Hippocampal formation (tissue), 2 donors: ENCODE measurements around the gene PRF1.
"Not testable (repeated sequence)": the region's sequence is repeated elsewhere in the genome, so short reads cannot be mapped to it uniquely, and the experiment has no call there.

Experiments used
- DNase-seq, 2 donors: peaks; one replicate each; lab custom pipeline; 2025; lab: John Stamatoyannopoulos, UW

The PRF1 gene

DNA sequence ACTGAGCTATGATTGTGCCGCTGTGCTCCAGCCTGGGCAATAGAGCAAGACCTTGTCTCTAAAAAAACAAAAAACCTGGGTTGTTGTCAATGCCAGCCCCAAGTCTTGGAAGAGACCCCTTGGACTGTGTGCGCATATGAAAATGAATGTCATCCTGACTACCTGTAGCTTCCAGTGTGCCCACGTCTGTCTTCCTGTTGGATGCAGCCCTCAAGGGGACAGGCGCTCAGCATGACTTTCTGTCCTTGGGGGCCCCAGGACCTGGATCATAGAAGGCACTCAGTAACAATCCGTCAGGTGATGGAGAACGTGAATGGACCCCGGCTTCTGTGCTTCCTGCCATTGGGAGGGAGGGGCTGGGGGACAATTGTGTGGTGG is 9.0 kb downstream of the PRF1 start:
- no peak for DNase-seq

DNA sequence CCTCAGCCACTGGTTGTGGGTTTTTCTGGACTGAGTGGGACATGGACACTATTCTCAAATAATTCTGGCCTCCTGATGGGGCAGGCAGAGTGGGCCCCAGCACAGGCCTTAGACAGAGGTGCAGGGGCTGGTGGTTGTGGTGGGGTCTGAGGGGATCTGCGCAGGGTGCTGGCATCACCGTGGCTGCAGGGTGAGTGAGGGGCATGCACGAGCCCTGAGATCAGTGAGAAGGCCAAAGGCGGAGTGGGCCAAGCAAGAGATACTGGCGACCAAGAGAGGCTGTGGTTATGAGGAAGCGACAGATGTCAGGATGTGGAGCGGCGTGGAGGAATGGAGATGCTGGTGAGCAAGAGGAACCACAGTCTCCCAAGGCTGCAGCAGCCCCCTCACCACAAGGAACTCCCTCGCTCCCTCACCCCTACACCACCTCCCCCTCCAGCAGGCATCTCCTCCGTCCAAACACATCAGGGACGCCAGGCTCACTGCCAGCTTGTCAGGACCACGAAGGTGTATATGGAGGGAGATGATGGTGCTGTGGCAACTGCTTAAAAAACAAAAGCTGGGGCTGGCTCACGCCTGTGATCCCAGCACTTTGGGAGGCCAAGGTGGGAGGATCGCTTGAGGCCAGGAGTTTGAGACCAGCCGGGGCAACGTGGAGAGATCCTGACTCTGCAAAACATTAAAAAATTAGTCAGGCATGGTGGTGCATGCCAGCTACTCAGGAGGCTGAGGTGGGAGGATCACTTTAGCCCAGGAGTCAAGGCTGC is 9.6 kb downstream of the PRF1 start:
- no peak for DNase-seq

DNA sequence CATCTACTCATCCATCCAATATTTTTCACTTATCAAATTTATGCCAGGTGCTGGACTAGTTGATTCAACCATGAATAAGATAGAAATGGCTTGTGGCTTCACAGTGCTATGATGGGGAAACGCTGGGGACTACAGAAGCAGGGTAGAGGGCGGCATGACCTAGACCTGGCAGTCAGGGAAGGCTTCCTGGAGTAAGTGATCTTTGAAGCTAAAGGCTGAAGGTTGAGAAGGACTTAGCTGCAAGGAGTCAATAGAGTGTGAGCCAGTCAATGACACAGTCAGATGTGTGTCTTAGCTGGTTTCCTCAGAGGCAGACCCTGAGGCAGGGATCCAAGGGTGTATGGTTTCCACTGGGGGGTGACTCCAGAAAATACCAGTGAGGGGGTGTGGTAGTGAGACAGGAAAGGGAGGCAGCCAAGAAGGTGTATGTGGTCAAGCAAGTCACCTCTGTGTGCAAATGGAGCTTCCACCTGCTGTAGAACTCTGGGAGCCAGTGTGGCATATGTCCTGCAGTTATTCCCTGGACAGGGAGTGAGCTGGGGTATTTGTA is 10.3 kb downstream of the PRF1 start:
- DNase-seq = no peak

DNA sequence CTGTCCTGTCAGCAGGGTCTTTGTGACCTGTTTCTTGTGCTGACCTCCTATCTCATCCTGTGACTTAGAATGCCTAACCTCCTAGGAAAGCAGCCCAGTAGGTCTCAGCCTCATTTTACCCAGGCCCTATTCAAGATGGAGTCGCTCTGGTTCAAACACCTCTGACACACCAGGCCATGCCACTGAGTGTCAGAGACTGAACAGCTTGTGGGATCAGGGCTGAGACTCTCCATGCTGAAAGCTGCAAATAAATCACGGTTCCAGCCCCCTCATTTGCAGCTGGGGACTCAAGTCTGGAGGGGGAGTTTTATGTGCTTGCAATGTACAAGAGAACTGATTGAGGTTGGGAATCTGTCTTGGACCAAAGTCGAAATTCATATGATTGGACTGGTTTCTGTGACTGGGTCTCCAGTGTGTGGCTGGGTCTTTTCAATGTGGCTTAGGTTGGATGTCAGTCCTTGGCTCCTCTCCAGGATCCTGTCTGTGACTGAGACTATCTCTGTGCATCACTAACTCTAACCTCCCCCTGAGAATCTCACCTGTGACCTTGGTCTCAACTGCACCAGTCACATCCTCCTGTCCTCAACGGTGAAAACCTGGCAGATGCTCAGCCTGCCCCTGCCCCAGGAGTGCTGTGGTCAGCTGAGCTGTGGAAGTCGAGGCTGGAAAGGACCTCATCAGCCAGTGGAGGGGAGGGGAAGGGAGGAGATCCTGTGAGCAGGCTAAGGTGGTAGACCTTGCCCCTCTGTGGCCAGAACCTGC is 11.7 kb downstream of the PRF1 start:
- no peak for DNase-seq

DNA sequence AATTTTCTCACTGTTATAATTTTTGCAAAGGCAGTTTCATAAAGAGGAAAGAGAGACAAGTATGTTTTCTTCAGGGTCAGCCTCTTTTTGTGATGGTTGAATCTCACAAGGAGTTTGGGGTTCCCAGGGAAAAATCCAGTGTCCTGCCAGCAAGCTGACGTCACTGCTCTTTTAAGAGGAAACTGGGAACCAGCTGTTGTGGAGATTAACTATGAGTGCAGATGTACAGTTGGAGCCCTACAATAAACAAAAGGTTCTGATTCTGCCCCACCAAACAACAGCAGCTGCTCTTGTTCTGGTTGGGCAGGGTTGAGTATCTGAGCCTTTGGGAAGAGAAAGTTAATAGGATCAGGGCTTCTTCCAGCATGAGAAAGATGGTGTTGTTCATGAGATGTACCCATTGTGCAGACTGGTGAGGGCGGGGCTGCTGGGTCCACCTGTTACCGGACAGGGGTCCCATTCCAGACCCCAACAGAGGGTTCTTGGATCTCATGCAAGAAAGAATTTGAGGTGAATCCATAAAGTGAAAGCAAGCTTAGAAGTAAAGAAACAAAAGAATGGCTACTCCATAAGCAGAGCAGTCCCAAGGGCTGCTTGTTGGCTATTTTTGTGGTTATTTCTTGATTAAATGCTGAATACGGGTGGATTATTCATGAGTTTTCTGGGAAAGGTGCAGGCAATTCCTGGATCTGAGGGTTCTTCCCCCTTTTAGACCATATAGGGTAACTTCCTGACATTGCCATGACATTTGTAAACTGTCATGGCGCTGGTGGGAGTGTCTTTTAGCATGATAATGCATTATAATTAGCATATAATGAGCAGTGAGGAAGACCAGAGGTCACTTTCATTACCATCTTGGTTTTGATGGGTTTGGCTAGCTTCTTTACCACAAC is 12.5 kb downstream of the PRF1 start:
- DNase-seq = no peak

DNA sequence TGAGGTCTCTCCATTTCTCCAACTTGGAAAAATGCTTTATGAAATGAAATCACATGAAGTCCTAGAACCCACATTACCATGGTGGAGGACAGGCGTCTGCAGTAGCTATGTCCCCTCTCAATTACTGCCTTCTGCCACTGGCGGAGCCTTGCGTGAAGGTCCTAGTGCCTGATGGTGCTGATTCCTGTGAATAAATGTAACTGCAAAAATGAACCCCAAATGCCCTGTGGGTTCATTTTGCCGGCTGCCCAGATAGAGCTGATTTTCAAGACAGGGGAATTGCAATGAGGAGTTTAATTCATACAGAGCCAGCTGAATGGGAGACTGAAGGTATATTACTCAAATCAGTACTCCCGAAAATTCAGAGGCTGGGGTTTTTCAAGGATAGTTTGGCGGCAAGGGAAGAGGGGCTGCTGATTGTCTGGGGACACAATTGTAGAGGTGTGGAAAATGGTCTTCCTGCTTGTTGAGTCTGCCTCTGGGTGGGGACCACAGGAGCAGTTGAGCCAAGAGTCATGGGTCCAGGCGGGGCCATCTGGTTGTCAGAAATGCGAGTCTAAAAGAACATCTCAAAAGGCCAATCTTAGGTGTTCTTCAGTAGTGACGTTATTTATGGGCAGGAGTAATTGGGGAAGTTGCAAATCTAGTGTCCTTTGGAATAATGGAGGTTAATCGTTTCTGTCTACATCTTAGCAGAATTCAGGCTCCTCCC is 13.5 kb downstream of the PRF1 start:
- DNase-seq = no peak

DNA sequence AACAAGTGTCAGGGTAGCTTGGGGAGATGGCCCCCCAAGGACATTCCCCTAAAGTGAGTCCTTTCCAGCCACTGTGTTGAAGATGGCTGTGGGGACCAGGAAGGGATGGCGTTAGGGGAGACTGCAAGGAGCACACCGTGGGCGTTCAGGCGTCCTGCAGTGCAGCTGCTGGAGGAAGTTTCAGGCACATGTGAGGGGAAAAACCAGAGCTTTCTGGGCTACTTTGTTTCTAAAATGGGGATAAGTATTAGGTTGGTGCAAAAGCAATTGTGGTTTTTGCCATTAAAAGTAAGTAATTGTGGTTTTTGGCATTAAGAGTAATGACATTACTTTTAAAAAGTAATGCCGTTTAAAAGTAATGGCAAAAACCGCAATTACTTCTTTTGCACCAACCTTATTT is 14.3 kb downstream of the PRF1 start:
- DNase-seq = no peak

DNA sequence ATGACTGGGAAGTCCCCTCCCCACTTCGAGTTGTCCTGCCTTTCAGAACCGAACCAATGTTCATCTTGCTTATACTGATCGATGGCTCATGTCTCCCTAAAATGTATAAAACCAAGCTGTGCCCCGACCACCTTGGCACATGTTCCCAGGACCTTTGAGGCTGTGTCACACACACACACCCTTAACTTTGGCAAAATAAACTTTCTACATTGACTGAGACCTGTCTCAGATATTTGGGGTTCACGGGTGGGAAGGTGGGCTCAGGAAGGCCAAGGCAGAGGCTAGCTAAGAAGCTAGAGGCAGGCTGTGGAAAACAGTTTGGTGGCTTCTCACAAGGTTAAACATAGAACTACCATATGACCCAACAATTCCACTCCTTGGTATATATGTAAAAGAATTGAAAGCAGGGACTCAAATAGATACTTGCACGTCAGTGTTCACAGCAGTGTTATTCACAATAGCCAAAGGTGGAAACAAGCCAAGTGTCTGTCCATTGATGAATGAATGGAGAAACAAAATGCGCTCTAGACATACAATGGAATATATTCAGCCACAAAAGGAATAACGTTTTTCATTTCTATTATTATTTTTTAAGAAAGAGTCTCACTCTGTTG is 15.4 kb downstream of the PRF1 start:
- peak in 1 of 2 donors; percentile 52 for DNase-seq

DNA sequence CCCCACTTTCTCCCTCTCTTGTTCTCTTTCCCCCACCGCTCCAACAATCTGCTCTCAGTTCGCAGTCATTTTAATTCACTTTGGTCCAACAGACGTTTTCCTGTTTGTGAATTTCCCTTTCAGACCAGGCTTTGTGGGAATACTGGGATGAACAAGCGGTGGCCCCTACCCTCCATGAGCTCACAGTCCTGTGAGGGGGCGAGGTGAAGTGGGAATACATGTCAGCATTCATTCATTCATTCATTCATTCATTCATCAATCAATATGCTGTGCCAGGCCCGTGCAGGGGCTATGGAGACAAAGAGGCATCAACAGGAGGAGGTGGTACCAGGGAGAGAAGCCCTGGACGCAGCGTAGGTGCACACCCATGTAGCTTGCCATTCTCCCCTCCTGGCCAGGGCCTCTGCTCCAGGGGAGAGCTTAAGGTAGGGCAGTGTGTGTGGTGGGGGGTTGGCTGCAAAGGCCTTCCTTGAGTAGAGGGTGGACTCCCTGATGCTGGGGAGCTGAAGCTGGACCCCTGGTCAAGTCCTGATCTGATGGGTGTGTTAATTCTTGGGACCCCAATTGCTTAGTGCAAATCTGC is 16.1 kb downstream of the PRF1 start:
- no peak for DNase-seq

DNA sequence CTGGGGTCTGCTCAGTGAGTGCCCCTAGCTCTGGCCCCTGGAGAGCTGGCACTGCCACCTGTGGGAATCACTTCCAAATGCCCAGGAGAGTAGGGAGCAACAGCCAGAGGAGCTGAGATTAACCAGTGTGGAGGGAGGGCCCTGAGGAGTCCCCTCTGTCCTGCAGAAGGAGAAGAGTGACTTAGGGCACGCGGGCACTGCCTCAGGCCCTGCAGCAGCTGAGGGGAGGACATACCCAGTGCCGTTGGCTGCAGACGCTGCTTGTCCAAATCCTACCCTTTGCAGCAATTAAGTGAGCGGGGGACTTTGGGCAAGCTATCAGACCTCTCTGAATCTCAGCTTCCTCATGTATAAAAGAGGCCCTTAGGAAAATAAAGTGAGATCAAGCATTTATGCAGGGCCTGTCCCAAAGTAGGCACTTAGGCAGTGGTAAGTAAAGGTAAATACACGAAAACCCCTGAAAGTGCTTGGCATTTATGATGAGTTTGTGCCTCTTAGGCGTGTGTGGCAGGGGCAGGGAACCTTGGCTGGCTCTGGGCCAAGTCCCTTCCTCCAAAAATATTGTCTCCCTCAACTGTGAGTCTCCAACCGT is 16.9 kb downstream of the PRF1 start:
- DNase-seq = no peak

DNA sequence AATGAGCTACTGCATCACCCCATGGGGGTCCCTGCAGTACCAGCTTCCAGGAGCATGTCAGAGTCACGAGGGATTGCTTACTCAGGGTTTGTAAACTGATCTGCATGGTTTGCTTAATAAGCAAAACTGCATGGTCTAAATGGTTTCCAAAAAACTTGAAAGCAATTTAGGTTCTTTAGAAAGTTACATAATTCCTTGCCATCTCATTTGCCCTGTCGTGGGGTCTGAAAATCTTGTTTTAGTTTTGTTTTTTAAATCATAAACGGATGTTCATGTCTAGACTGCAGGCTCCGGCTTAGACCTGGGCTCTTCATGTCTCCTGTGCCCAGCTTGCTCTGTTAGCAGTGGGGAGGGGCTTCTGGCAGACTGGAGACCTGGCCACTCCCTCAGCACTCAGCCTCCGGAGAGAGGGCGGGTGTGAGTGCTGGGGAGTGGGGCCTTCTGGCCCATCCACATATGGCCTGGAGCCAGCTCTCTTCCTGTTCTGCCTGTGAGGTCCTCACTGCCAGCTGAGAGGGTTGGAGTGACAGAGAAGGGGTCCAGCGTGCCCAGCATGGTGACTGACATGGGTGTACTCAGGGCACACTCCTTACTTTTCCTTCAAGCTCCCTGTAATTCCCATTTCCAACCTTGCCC is 17.5 kb downstream of the PRF1 start:
- no peak for DNase-seq

DNA sequence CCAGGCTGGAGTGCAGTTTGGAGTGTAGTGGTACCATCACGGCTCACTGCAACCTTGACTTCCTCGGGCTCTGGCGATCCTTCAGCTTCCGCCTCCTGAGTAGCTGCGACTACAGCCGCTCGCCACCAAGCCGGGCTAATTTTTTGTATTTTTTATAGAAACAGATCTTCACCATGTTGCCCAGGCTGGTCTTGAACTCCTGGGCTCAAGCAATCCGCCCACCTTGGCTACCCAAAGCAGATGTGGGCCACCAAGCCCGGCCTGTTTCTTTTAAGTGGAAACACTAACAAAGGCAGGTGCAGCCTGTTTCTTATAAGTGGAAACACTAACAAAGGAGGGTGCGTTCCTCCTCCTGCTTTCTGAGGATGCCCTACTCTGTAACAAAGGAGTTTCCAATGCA is 18.2 kb downstream of the PRF1 start:
- DNase-seq = no peak

DNA sequence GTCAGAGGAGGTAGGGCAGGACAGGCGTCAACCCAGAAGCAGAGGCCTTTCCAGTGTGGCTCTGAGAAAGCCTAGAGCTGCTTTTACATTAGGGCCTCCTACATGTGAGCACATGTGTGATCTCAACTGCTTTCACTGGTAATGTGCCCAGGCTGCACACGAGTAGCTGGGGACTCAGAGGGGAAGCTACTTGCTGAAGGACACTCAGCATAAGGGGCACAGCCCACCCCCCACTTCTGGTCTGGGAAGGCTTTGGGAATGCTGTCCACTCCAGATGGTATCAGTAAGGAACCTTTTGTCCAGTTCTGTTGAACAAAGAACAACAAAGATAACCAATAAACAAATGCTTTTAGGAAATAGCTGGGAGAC is 18.9 kb downstream of the PRF1 start:
- no peak for DNase-seq

DNA sequence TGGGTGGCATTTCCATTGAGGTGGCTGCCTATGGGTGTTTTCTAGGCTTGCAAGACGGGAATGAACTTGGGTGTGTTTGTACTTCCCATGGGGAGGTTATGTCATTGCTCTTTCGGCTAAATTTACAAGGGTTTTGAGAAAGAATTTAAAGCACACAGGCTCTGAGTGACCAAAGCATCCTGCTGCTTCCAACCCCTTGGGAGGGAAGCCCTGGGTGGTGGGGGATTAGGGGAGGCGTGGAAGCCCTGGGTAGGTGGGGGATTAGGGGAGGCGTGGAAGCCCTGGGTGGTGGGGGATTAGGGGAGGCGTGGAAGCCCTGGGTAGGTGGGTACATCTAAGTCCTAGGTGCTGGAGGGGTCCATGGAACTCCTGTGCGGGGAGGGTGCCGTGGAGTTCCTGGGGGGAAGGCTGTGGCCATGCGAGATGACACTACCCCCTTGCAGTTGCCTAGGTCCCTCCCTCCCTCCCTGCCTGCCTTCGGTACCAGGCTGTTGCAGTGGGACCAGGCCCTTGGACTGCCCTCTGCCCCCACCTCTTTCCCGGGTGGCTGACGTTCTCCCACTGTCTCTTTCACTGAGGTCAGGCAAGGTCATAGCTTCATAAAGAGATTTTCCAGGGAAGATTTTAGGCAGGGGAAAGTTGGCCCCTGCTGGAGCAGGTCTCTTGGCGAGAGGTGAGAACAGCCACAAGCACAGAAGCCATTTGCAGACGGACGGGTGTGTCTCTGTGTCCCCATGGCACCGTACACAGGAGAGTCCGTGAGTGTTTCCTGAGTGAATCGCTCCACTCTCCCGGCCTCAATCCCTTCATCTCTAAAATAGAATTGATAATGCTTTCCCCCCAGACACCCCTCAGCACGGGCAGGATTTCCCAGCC is 19.5 kb downstream of the PRF1 start:
- no peak for DNase-seq

DNA sequence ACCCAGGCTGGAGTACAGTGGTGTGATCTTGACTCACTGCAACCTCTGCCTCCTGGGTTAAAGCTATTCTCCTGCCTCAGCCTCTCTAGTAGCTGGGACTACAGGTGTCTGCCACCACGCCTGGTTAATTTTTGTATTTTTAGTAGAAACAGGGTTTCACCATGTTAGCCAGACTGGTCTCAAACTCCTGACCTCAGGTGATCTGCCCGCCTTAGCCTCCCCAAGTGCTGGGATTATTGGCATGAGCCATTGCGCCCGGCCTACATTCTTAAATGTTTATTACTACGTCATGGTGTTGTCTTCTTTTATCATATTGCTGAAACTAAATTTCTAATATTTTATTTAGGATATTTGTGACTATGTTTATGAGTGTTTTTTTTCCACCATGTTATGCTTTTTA is 21.4 kb downstream of the PRF1 start:
- DNase-seq = not testable (repeated sequence)

DNA sequence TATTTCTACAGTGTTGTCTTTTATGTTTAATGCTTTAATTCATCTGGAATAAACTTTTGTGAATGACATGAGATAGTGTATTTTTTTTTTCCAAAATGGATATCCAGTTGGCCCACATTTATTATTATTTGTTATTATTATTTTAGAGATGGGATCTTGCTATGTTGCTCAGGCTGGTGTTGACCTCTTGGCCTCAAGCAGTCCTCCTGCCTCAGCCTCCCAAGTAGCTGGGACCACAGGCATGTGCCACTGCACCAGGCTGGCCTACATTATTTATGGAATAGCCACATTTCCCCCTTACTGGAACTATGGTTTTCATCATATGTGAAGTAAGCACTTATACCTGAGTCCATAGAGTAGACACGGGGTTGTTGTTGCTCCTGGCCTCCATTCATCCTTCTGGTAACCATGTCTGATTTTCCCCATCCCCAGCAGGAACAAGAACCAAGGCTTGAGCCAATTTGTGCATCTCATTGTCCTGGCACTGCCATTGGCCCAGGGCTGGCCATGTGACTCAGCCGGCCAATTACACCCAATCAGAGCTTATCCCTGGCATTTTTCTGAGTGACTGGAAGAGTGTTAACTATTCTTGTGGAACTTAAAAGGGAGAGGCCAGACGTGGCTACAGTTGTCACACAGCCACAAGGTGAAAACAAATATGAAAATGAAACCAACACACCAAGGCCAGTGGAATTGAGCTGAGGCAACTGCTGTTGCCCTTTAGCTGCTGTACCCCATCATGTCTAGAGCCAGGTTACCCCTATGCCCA is 23.1 kb downstream of the PRF1 start:
- DNase-seq = no peak

DNA sequence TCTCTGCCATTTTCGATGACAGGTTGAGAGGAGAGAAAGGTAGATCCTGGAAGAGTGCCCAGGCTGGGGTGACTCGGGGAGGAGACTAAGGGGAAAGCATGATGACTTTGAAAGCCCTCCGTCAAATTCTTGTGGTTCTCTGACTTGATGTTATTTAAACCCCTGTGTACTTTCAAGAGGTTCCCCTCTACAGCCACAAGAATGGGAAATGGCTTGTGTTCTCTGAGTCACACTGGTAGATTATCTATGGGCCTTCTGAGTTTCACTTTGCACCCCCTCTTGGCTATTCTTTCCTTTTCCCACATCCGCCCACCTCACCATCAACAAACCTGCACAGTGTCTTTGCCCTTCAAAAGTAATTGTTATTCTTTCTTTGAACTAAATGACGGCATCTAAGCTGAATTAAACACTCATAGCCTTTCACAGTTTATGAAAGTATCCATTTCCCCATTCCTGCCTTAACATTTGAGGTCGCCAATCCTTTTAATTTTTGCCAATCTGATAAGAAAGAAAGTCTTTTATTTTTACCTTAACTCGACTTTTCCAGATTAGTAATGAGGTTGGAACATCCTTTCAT is 24.1 kb downstream of the PRF1 start:
- no peak for DNase-seq
